H9 (cell line): ENCODE data around the gene NIN. TPM values are rescaled to one million over a fixed set of nuclear protein-coding genes. Genes with fewer than 3 reads are reported as not detected.

Experiments
- DNase-seq: peaks from one replicate; pipeline ENCODE4 v3.0.0-alpha.2; 2017
- H2AFZ ChIP-seq: one replicate; pipeline ENCODE4 v1.6.1; 2013; ENCODE audit warnings: mild to moderate bottlenecking, low read length, control low read depth, moderate library complexity
- H2AK5ac ChIP-seq: 2 replicates; pipeline ENCODE4 v1.6.1; 2013; ENCODE audit warnings: low read length, control low read depth, mixed read lengths; ENCODE audit not compliant: insufficient read length
- H2BK120ac ChIP-seq: one replicate; pipeline ENCODE4 v1.6.1; 2013; ENCODE audit warnings: low read depth, mild to moderate bottlenecking, low read length, control low read depth, inconsistent platforms; ENCODE audit not compliant: poor library complexity, severe bottlenecking
- H2BK12ac ChIP-seq: 2 replicates; pipeline ENCODE4 v1.6.1; 2013; ENCODE audit warnings: low read length, control low read depth, mixed read lengths, low read depth; ENCODE audit not compliant: insufficient read length
- H2BK15ac ChIP-seq: 2 replicates; pipeline ENCODE4 v1.6.1; 2013; ENCODE audit warnings: low read depth, low read length, control low read depth
- H2BK20ac ChIP-seq: one replicate; pipeline ENCODE4 v1.6.1; 2013; ENCODE audit warnings: low read depth, mild to moderate bottlenecking, low read length, control low read depth, inconsistent platforms; ENCODE audit not compliant: poor library complexity, severe bottlenecking
- H2BK5ac ChIP-seq: 2 replicates; pipeline ENCODE4 v1.6.1; 2013; ENCODE audit warnings: low read length, control low read depth, mixed read lengths; ENCODE audit not compliant: insufficient read length
- H3K14ac ChIP-seq: 2 replicates; pipeline ENCODE4 v1.6.1; 2013; ENCODE audit warnings: low read length, control low read depth; ENCODE audit not compliant: insufficient read depth
- H3K18ac ChIP-seq: 2 replicates; pipeline ENCODE4 v1.6.1; 2013; ENCODE audit warnings: low read depth, mild to moderate bottlenecking, mixed read lengths, low read length, control low read depth; ENCODE audit not compliant: insufficient read length
- H3K23ac ChIP-seq: 2 replicates; pipeline ENCODE4 v1.6.1; 2013; ENCODE audit warnings: low read length, control low read depth, mixed read lengths, low read depth; ENCODE audit not compliant: insufficient read length
- H3K23me2 ChIP-seq: 2 replicates; pipeline ENCODE4 v1.6.1; 2013; ENCODE audit warnings: low read depth, mild to moderate bottlenecking, mixed read lengths, low read length, control low read depth; ENCODE audit not compliant: insufficient read length, poor library complexity, severe bottlenecking
- H3K27ac ChIP-seq: 2 replicates; pipeline ENCODE4 v1.5.1; 2013; ENCODE audit warnings: low read length, control low read depth, mixed read lengths, low read depth; ENCODE audit not compliant: insufficient read length
- H3K27me3 ChIP-seq: 2 replicates; pipeline ENCODE4 v1.6.1; 2013; ENCODE audit warnings: low read length, control low read depth, inconsistent platforms; ENCODE audit not compliant: insufficient read depth
- H3K4ac ChIP-seq: 2 replicates; pipeline ENCODE4 v1.6.1; 2013; ENCODE audit warnings: low read depth, mild to moderate bottlenecking, control low read depth, inconsistent platforms, low read length, moderate library complexity
- H3K4me1 ChIP-seq: 2 replicates; pipeline ENCODE4 v1.6.1; 2013; ENCODE audit warnings: low read length, control low read depth, inconsistent platforms; ENCODE audit not compliant: insufficient read depth
- H3K4me2 ChIP-seq: 2 replicates; pipeline ENCODE4 v1.6.1; 2013; ENCODE audit warnings: low read length, control low read depth, mixed read lengths; ENCODE audit not compliant: insufficient read length, insufficient read depth
- H3K56ac ChIP-seq: 2 replicates; pipeline ENCODE4 v1.6.1; 2013; ENCODE audit warnings: low read depth, mild to moderate bottlenecking, mixed read lengths, low read length, control low read depth; ENCODE audit not compliant: insufficient read length
- H3K79me1 ChIP-seq: 2 replicates; pipeline ENCODE4 v1.6.1; 2013; ENCODE audit warnings: low read depth, mild to moderate bottlenecking, moderate library complexity, low read length, control low read depth, inconsistent platforms; ENCODE audit not compliant: insufficient read depth, poor library complexity, severe bottlenecking
- H3K79me2 ChIP-seq: 2 replicates; pipeline ENCODE4 v1.6.1; 2013; ENCODE audit warnings: low read length, control low read depth, inconsistent platforms; ENCODE audit not compliant: insufficient read depth
- H3K9ac ChIP-seq: 2 replicates; pipeline ENCODE4 v1.6.1; 2013; ENCODE audit warnings: low read length, control low read depth, mixed read lengths; ENCODE audit not compliant: insufficient read length; ENCODE audit errors: extremely low read depth
- H3K9me3 ChIP-seq: one replicate; pipeline ENCODE4 v1.6.1; 2013; ENCODE audit warnings: low read depth, low read length, inconsistent platforms; ENCODE audit not compliant: control insufficient read depth
- H3T11ph ChIP-seq: one replicate; pipeline ENCODE4 v1.6.1; 2013; ENCODE audit warnings: mild to moderate bottlenecking, low read length, control low read depth, inconsistent platforms
- H4K20me1 ChIP-seq: one replicate; pipeline ENCODE4 v1.6.1; 2013; ENCODE audit not compliant: control insufficient read depth, insufficient read length, insufficient read depth
- H4K5ac ChIP-seq: 2 replicates; pipeline ENCODE4 v1.6.1; 2013; ENCODE audit warnings: low read depth, mild to moderate bottlenecking, mixed read lengths, low read length, control low read depth; ENCODE audit not compliant: insufficient read length
- H4K8ac ChIP-seq: replicated peaks from 2 replicates; pipeline ENCODE4 v1.6.1; 2013; ENCODE audit warnings: low read length, control low read depth, mixed read lengths, low read depth; ENCODE audit not compliant: insufficient read length
- H4K91ac ChIP-seq: 2 replicates; pipeline ENCODE4 v1.6.1; 2013; ENCODE audit warnings: low read depth, mild to moderate bottlenecking, moderate library complexity, mixed read lengths, low read length, control low read depth; ENCODE audit not compliant: insufficient read length
- H3K27ac Mint-ChIP-seq, 3 experiments: 2 replicates in 2 of 3; 3 replicates in 1 of 3; pipeline ENCODE4 v1.8.0; 2020 to 2021; ENCODE audit warnings: mixed read lengths in 3 of 3, mild to moderate bottlenecking in 1 of 3, moderate library complexity in 1 of 3
- H3K27me3 Mint-ChIP-seq: 2 replicates; pipeline ENCODE4 v1.8.0; 2021; ENCODE audit warnings: low read depth, mild to moderate bottlenecking, moderate library complexity, mixed read lengths
- H3K36me3 Mint-ChIP-seq, 3 experiments: 2 replicates in 2 of 3; 3 replicates in 1 of 3; pipeline ENCODE4 v1.8.0; 2020 to 2021; ENCODE audit warnings: low read depth in 3 of 3, mixed read lengths in 3 of 3; ENCODE audit not compliant: insufficient read depth in 1 of 3
- H3K4me1 Mint-ChIP-seq, 2 experiments: 2 replicates each; pipeline ENCODE4 v1.8.0; 2020; ENCODE audit warnings: mixed read lengths in 2 of 2
- H3K4me3 Mint-ChIP-seq, 2 experiments: 2 replicates in 1 of 2; 3 replicates in 1 of 2; pipeline ENCODE4 v1.8.0; 2020 to 2021; ENCODE audit warnings: mild to moderate bottlenecking in 2 of 2, mixed read lengths in 2 of 2, moderate library complexity in 1 of 2
- H3K9me3 Mint-ChIP-seq, 2 experiments: 2 replicates in 1 of 2; 3 replicates in 1 of 2; pipeline ENCODE4 v1.8.0; 2020; ENCODE audit warnings: mild to moderate bottlenecking in 2 of 2, mixed read lengths in 2 of 2, moderate library complexity in 1 of 2
- CTCF ChIP-seq: fragments of 200-600 bp; sonication (generic); conservative IDR thresholded peaks from 3 replicates; pipeline ENCODE4 v1.8.0; 2021; ENCODE audit warnings: antibody characterized with exemption, mild to moderate bottlenecking
- WGBS: extraction: QIAGEN DNeasy Blood & Tissue Kit; methylation state at CpG from one replicate; pipeline ENCODE4 v1.1.7; 2013; ENCODE audit warnings: missing lambda C conversion rate, low lambda C conversion rate, mixed read lengths; ENCODE audit not compliant: insufficient read length; ENCODE audit errors: extremely low coverage; 5-methylcytosine and 5-hydroxymethylcytosine counted together
- total RNA-seq: library from RNA; stranded (reverse); gene quantifications from 2 replicates; pipeline ENCODE4 v1.2.1, GENCODE V29; 2021

NIN gene
- total RNA-seq, 1 experiment from 2014 or later, result 18.4 TPM

GRCh38 chr14:50855558-50855957 lies 24.6 kb upstream of the NIN start:
- no peak overlapping the region for H3K4me2 ChIP-seq
- H3K9me3 ChIP-seq, result no peaks in the 10 kb centered on the region
- no peak overlapping the region for H3K14ac ChIP-seq
- H3K27me3 Mint-ChIP-seq, result peaks cover 2% of the 10 kb centered on the region; the same call in 1 of the 2 replicates
- no peak overlapping the region for H3K4me3 Mint-ChIP-seq
- no peaks in the 10 kb centered on the region; a peak in 1 of 7 replicates for H3K36me3 Mint-ChIP-seq
- H3K27me3 ChIP-seq, result no peaks in the 10 kb centered on the region
- no peaks in the 10 kb centered on the region; the same call in 1 of the 2 replicates for H3K4me1 ChIP-seq
- H2AK5ac ChIP-seq, result no peak overlapping the region
- DNase-seq, result no peak
- WGBS, result no CpG with 5 or more reads among the region's 1 CpG
- H4K5ac ChIP-seq, result no peak overlapping the region
- H3K79me1 ChIP-seq, result no peaks in the 10 kb centered on the region
- no peak overlapping the region for H3K23ac ChIP-seq
- no peak overlapping the region for H3K56ac ChIP-seq
- no peak overlapping the region for H3K27ac ChIP-seq
- no peak overlapping the region for H3K18ac ChIP-seq
- H3T11ph ChIP-seq, result no peak overlapping the region
- no peak overlapping the region for H3K4ac ChIP-seq
- no peak overlapping the region for H4K91ac ChIP-seq
- no peak overlapping the region for H2AFZ ChIP-seq
- H2BK120ac ChIP-seq, result no peak overlapping the region
- H3K9ac ChIP-seq, result no peak overlapping the region
- H3K79me2 ChIP-seq, result no peaks in the 10 kb centered on the region
- no peaks in the 10 kb centered on the region; a peak in 1 of 5 replicates for H3K9me3 Mint-ChIP-seq
- no peak overlapping the region for H2BK20ac ChIP-seq
- TF ChIP-seq CTCF, result 0 out of 3 replicates have a peak, but pooled peaks have one; percentile 21
- no peaks in the 10 kb centered on the region for H4K20me1 ChIP-seq
- H2BK5ac ChIP-seq, result no peak overlapping the region
- no peak overlapping the region for H4K8ac ChIP-seq
- no peak overlapping the region for H2BK15ac ChIP-seq
- H3K23me2 ChIP-seq, result no peaks in the 10 kb centered on the region
- H3K27ac Mint-ChIP-seq, result no peak overlapping the region; a peak in 1 of 7 replicates
- H3K4me1 Mint-ChIP-seq, result peaks cover 11 to 16% of the 10 kb centered on the region in 2 experiments
- no peak overlapping the region for H2BK12ac ChIP-seq
